HL-60/S4 treated with retinoic acid at 250 ng/mL for 4 days and 3 days (cell line): ENCODE results near the gene NMRAL1.

Experiments used
- in situ Hi-C: fragments of 300-500 bp; cut with MboI; formaldehyde crosslinking; loops from 2 replicates; pipeline ENCODE4 v1.7.0; 2022; ENCODE audit warnings: low sequenced_read_pairs

The NMRAL1 gene

DNA sequence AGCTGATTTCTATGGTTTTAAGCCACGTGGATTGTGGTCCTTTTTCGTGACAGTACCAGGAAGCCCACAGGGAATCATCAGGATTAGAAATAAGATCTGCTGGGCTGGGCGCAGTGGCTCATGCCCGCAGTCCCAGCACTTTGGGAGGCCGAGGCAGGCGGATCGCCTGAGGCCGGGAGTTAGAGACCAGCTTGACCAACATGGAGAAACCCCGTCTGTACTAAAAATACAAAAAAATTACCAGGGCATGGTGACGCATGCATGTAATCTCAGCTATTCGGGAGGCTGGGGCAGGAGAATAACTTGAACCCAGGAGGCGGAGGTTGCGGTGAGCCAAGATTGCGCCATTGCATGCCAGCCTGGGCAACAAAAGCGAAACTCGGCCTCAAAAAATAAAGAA, 6.5 kb downstream of the NMRAL1 start:
- in situ Hi-C loops = no loop called here

DNA sequence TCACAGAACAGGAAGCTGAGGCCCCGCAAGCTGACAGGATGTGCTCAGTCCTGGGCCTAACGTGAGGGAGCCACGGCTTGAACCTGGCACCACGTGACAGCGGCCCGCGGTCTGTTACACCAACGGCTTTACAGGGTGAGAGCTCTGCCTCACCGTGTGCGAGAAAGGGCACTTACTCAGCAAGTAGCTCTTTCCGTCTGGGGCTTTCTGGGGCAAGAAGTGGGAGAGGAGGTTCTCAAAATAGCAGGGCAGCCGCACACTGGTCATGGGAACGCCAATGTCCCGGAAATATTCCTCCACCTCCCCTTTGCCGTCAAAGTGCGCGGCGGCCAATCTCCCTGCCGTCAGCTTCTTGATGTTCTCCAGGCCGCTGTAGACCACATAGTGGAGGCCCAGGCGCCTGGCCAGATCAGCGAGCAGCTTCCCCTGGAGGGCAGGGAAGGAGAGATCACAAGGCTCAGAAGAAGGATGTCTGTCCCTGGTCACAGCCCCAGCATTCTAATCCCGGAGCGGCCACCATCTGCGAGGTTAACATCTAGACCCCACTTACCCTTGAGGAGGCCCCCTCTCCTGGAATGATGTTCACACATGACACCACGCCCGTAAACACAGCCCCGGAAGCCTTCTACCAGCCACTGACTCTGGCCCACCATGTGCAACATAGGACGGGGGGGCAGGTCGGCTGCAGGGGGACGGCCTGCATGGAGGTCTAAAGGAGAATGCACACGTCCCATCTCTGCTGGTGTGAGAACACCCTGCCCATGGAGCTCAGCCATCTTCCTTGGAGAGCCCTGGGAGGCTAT, 8.2 kb downstream of the NMRAL1 start:
- in situ Hi-C loops = no loop called here

DNA sequence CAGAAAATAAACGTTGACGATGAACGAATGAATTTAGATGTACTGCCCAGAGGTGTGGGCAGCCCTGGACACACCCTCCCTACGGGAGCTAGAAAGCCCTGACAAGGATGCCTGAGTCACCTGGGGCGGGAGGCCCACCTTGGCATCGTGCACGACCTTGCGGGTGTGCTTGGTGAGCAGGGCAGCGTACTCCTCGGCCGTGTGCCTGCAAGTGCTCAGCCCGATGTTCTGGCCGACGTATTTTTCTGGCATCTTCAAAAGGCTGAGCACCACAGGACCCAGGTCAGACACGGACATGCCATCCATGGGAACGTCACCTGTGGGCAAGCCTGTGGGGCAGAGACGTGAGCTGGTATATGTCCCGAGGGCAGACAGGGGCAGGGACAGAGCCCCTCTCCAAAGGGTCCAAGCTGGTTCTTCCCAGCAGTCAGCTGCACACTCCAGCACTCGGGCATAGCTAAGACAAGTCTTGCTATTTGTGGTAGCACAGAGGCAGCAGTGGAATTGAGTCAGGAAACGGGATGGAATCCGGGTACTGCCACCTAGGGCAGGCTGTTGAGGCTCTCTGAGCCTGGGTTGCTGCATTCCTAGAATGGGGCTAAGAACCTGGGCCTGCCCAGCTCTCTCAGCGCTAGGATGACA, 10.8 kb downstream of the NMRAL1 start:
- in situ Hi-C loops = no loop called here

DNA sequence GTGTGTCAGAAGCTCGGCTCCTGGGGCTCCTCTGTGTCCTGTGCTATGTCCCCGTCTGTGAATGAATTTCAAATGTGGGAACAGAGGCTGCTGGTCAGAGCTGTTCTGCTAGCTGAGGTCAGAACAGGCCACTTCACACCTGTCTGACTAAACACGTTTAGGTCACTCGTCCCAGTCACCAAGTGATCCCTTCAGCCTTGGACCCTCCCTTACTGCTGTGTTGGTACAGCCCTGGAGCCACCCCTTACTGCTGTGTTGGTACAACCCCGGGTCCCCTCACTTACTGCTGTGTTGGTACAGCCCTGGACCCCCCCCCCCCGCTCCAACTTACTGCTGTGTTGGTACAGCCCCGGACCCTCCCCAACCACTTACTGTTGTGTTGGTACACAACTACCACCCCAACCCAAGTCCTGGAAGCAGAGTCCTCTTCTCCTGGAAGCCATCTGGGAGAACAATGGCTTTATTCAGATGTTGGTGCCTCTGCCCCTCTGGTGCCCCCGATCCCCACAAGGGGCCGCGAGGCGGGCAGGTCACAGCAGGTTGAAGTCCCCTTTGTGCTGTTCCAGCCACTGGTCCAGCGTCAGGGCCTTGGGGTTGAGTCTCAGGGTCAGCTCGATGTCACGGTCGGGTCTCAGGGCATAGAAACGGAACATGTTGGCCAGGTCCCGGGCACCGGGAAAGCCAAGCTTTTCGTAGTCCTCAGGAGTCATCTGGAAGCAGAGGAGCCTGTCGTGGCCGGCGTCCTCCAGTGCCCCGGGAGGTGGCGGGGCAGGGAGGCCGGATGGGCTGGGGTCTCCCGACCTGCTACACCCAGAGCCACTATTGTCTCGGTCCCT, 13.0 kb downstream of the NMRAL1 start:
- in situ Hi-C loops = no loop called here

DNA sequence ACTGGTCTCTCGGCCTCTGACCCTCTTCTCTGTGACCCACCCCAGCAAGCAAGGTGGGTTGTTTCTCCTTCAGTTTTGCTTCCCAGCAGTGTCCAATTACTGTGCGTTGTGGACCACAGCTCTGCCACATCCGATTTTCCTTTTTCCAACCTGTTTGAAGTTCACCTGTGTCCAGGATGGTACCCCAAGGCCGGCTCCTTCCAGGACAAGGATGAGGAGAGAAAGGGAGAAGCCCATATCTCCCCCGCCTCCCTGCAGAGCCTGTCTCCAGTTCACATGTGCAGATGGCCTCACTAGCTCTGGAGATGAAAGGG, 13.5 kb downstream of the NMRAL1 start:
- in situ Hi-C loops = no loop called here

DNA sequence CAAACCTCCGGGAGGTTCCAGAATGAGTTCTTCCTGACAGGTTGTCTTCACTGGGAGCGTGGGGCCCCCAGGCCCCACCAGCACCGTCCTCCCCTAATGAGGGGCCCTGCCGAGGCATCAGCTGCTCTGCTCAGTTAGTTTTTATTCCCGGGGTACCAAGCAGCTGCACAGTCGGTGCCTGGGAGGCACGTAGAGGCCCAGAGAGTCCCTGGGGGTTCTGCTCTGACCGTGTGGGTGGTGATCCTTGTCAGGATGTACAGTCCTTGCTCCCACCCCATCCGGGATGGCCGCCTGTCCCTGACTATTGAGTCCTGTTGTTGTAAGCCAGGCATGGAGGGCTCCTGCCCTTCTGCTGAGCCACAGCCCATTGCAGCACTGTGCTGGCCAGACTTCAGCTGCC, 18.5 kb downstream of the NMRAL1 start:
- in situ Hi-C loops = no loop called here

DNA sequence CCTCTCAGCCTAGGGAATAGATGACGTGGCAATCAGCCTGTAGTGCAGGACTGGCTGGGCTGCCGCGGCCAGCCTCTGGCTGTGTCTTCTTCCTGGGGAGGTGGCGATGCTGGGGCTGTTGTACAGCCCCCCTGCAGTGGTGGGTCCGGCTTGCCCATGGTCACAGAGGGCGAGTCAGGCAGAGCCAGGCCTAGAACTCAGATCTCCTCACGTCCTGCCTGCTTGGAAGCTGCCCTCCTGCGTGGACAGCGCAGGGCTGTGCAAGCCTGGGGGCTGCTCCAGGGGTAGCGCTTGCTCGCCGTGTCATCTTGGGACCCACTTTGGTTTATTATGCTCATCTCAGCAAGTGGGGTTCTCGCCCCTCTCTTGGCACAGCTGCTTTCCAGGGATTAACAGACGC, 19.3 kb downstream of the NMRAL1 start:
- in situ Hi-C loops = no loop called here

DNA sequence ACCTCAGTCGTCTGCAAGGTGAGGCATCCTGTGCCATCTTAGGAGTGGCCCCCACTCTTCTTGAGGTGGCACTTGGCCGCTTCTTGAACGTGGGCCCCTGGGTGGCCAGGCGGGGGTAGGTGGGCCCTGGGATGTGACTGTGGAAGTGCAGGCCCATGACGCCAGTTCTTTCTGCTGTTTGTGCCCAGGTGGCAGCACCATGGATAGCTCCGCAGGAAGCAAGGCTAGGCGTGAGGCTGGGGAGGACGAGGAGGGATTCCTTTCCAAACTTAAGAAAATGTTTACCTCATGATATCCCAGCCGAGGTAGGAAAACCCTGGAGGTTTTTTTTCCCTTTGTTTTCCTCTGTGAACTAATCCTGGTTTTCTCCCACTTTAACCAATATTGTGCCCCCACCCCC, 19.8 kb downstream of the NMRAL1 start:
- in situ Hi-C loops = no loop called here

DNA sequence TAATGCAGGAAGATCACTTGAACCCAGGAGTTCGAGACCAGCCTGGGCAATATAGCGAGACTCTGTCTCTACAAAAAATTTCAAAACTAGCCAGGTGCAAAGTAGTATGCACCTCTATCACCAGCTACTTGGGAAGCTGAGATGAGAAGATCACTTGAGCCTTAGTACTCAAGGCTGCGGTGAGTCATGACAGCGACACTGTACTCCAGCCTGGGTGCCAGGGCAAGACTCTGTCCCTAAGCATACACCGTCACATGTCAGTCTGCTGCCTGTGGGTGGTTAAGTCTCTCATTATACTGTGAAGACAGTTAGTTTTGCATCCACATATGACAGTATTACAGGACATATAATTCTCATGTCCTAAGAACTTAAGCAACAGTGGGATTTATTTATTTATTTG, 21.8 kb downstream of the NMRAL1 start:
- in situ Hi-C loops = no loop called here

DNA sequence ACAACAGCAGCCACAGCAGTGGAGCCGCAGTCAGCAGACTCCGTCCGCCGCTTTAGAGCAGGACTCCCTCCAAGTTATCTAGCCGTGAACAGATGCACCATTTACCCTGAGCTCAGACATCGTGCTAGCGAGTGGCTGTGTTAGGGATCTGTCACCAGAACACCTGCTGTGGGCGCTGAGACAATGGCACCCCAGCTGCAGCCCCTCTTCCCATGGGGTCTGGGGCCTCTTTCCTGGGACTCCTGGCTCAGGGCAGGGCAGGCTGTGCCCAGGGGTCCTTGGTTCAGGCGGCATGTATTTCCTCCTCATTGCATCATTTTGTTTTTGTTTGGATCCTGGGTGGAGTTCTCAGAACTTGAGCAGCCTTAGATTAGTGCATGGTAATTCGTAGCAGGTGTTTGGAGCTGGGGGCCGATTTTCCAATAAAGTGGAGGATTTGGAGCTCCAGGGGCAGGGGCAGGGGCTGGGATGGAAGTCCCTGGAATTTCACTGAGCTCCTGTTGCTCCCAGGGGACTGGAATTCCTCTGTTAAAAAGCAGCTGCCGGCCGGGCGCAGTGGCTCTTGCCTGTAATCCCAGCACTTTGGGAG, 23.4 kb downstream of the NMRAL1 start:
- in situ Hi-C loops = no loop called here

DNA sequence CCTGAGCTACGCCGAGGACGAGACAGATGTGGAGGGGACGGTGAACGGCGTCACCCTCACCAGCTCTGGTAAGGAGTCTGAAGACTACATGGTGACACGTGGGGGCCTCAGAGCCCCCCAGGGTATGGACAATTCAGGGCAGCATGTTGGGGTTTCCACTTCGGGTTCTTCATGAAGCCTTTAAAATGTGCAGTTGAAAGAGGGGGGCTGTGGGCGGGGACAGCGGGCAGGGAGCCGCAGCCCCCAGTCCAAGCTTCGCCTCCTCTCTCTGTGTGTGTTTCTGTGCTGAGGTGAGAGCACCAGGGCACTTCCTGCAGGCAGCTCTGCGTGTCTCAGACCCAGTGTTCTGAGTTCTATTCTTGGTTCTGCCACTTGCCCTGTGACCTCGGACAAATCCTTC, 24.0 kb downstream of the NMRAL1 start:
- in situ Hi-C loops = no loop called here

DNA sequence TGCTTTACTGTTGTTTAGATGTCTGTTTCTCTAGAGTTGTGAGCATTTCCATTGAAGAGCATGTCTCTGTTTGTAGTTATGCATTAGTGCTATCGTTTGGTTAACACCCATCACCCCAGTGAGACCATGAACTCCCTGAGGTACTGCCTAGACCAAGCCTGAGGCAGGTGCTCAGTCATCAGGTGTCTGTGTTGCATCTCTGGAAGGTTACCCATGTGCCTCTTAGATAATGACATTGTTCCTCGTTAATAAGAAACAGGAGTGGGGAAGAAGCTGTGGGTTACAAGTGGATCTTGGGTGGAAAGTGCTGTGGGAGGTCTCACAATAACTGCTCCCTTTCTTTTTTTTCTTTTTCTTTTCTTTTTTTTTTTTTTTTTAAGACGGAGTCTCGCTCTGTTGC, 30.4 kb downstream of the NMRAL1 start:
- in situ Hi-C loops = no loop called here

DNA sequence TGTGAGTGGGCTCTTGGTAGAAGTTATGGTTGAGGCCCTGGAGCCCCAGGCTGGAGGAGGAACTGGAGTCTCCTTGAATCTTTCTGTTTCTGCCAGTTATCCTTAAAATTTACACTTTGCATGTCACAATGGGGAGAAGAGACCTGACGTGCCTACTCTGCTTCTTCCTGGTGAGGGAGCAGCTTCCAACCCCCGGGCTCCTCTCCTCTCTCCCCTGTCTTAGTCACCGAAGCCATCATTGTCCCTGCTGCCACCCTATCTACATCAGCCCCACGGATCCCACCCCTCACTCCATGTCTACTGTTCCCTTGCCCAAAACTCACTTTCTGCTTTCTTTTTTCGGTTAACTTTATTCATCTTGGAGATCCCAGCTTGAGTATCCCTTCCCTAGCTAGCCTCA, 31.2 kb downstream of the NMRAL1 start:
- in situ Hi-C loops = no loop called here

DNA sequence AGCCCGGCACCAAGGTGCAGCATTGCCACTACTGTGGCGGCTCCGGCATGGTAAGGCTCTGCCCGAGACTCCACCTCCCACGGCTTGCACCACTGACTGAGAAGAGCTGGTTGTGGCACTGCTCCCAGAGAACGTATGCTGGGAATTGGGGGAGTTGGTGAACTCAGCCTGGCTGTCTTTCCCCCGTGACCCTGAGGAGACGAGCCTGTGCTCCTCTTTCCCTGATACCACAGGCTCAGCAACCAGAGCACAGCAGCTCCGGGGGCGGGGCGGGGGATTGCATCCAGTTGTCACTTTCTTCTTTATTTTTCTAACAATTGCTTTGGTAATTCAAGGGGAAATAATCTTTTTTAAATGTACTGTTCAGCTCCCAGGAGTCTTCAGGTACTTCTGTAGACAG, 32.1 kb downstream of the NMRAL1 start:
- in situ Hi-C loops = no loop called here

DNA sequence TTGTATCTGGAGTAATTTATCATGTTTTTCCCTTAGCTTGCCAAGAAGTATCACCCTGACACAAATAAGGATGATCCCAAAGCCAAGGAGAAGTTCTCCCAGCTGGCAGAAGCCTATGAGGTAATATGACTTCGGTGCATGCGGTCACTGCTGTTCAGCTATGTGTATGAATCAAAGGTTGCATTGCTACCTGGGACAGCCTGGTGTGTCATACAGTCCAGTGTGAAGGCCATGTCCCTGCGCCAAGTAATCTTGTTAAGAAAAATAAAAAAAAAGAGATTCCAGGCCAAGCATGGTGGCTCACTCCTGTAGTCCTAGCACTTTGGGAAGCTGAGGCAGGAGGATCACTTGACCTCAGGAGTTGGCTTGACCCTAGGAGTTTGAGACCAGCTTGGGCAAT, 37.1 kb downstream of the NMRAL1 start:
- in situ Hi-C loops = no loop called here

DNA sequence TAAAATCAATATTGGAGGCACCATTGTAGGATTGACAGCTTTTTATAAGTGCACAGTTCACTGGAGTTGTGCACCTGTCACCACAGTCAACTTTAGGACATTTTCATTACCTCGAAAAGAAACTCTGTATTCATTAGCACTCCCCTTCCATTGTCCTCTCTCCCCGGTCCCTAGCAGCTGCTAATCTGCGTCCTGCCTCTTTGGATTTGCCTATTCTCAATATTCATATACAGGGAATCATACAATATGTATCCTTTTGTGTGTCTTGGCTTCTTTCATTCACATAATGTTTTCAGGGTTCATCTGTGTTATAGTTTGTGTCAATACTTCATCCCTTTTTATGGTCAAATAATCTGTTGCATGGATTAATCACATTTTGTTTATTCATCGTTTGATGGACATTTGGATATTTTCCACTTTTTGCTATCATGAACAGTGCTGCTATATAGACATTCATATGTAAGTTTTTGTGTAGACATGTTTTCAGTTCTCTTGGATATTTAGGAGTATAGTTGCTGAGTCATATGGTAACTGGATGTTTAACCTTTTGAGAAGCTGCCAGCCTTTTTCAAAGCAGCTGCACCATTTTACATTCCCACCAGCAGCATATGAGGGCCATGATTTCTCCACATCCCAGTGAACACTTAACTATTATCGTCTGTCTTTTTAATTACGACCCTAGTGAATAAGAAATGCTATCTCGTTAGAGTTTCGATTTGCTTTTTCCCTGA, 38.9 kb downstream of the NMRAL1 start:
- in situ Hi-C loops = no loop called here

DNA sequence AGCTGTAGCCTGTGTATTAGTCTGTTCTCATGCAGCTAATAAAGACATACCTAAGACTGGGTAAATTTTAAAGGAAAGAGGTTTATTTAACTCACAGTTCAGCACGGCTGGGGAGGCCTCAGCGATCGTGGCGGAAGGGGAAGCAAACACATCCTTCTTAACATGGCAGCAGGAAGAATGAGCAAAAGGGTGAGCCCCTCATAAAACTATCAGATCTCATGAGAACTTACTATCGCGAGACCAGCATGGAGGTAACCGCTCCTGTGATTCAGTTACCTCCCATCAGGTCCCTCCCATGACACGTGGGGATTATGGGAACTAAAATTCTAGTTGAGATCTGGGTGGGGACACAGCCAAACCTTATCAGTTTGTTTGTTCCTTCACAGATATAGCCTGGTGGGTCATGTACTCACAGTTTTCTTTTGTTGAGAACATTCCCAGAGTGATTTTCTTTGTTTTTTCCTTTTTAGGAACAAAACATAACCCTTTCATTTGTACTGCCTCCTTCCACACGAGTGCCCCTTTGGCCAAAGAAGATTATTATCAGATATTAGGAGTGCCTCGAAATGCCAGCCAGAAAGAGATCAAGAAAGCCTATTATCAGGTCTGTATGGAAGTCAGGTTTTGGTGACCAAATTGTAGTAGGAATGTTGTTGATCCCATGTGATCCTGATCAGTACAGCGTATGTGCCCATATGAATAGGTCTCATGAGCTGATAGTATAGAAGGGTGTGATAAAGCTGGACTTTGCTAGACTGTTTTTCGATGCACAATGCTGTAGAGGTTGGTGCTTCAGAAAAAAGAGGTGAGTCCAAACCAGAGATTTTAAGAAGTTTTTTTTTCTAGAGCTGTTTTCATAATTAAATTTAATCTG, 40.3 kb downstream of the NMRAL1 start:
- in situ Hi-C loops = no loop called here

DNA sequence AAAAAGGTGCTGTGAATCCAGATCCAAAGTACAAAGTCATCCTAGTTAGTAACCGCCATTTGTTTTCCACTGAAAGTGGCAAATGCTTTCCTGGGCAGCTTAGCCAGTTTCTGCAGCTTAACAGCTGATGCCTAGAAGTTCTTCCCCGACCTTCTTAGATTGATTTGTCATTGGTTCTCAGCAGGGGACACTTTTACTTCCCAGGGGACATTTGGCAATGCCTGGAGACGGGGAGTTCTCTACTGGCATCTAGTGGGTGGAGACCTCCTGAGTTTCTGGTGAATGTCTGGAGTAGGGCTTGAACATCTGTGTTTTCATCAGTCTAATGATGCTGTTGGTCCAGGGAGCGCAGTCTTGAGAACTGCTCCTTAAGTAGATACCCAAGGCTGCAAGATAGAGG, 41.2 kb downstream of the NMRAL1 start:
- in situ Hi-C loops = no loop called here

DNA sequence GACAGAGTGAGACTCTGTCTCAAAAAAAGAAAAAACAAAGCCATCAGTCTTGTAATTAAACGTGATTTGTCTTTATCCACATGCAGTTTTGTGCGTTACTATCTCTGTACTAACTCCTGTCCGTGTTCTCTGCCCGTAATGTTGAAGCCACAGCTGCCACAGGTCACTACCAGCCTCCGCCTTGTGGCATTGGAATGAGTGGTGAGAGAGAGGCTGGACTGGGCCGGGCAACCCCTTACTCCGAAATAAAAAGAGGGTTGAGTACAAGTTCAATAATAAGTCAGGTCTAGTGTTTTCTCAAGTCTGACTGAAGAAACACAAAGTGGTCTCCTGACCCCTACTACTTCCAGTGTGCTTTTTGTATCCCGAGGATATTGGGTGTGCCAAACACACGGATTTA, 43.4 kb downstream of the NMRAL1 start:
- in situ Hi-C loops = no loop called here

DNA sequence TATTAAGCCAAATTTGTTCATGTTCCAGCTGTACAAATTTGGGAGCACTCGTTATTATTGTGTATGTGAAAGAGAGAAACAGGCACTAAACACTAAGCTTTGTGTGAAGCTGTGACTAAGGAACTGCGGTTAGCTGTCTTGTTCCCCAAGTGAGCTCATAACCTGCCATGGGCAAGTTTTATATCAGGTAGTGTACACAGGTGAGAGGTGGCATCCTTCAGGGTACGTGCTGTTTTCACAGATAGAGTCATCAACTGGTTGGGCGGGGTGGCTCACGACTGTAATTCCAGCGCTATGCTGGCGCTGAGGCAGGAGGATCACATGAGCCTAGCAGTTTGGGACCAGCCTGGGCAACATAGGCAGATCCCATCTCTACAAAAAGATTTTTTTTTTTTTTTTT, 45.9 kb downstream of the NMRAL1 start:
- in situ Hi-C loops = no loop called here
